ENCODE measurements around the gene CDH15. TPM values are rescaled to one million over a fixed set of nuclear protein-coding genes. Genes with fewer than 3 reads are reported as not detected.
"Not testable (repeated sequence)": the region's sequence is repeated elsewhere in the genome, so short reads cannot be mapped to it uniquely, and the experiment has no call there.

The CDH15 gene
- total RNA-seq, 4 donors from 2014 or later: not detected

- Histone ChIP-seq H3K27me3 (no peaks in the 10 kb centered on the region), H3K27ac (no peak overlapping the region), H3K4me1 (peaks cover 0 to 10% (median 3%) of the 10 kb centered on the region in 4 donors), H3K9me3 (no peaks in the 10 kb centered on the region), H3K4me3 (no peak overlapping the region), H3K36me3 (no peaks in the 10 kb centered on the region)
- TF ChIP-seq CTCF (IDR thresholded peaks at IDR 0.05) (no peak), POLR2A (IDR thresholded peaks at IDR 0.05) (no peak)
- DNase-seq: no peak
Measured at GRCh38 chr16:89189358-89190025, 17.9 kb downstream of the CDH15 start.

- Histone ChIP-seq H3K27me3 (no peaks in the 10 kb centered on the region), H3K27ac (no peak overlapping the region), H3K4me1 (peaks cover 0 to 10% (median 3%) of the 10 kb centered on the region in 4 donors), H3K36me3 (no peaks in the 10 kb centered on the region), H3K9me3 (no peaks in the 10 kb centered on the region), H3K4me3 (no peak overlapping the region)
- no peak for TF ChIP-seq POLR2A (IDR thresholded peaks at IDR 0.05)
- no peak for TF ChIP-seq CTCF (IDR thresholded peaks at IDR 0.05)
- DNase-seq: peak in 1 of 3 donors; percentile 44
Measured at GRCh38 chr16:89190150-89190958, 18.8 kb downstream of the CDH15 start.

GRCh38 chr16:89191033-89191900 lies 19.7 kb downstream of the CDH15 start:
- H3K4me1 ChIP-seq: peaks cover 0 to 10% (median 3%) of the 10 kb centered on the region in 4 donors
- no peaks in the 10 kb centered on the region for H3K9me3 ChIP-seq
- peak in 1 of 3 donors; percentile 49 for DNase-seq
- H3K4me3 ChIP-seq: peak overlapping the region in 2 of 4 donors; percentile 49
- no peaks in the 10 kb centered on the region for H3K27me3 ChIP-seq
- H3K27ac ChIP-seq: no peak overlapping the region
- no peaks in the 10 kb centered on the region for H3K36me3 ChIP-seq
- TF ChIP-seq POLR2A (IDR thresholded peaks at IDR 0.05): no peak

GRCh38 chr16:89191901-89192185 lies 20.3 kb downstream of the CDH15 start:
- Histone ChIP-seq H3K4me3 (peak overlapping the region; percentile 35 to 52 (median 49)), H3K27me3 (no peaks in the 10 kb centered on the region), H3K27ac (peak overlapping the region in 1 of 4 donors; percentile 17), H3K9me3 (no peaks in the 10 kb centered on the region), H3K36me3 (no peaks in the 10 kb centered on the region), H3K4me1 (peaks cover 0 to 10% (median 3%) of the 10 kb centered on the region in 4 donors)
- DNase-seq: no peak
- TF ChIP-seq POLR2A (IDR thresholded peaks at IDR 0.05) (no peak), CTCF (IDR thresholded peaks at IDR 0.05) (no peak)

GRCh38 chr16:89192186-89192955 lies 20.8 kb downstream of the CDH15 start:
- H3K27me3 ChIP-seq, H3K9me3 ChIP-seq, H3K36me3 ChIP-seq: not testable (repeated sequence)
- Histone ChIP-seq H3K4me3 (peak overlapping the region; percentile 35 to 52 (median 49)), H3K27ac (peak overlapping the region in 1 of 4 donors; percentile 17), H3K4me1 (peaks cover 0 to 10% (median 3%) of the 10 kb centered on the region in 4 donors)
- peak in 2 of 3 donors; percentile 68 to 79 for DNase-seq

GRCh38 chr16:89192956-89193575 lies 21.5 kb downstream of the CDH15 start:
- H3K4me1 ChIP-seq: peaks cover 0 to 10% (median 3%) of the 10 kb centered on the region in 4 donors
- H3K4me3 ChIP-seq: no peak overlapping the region
- no peak overlapping the region for H3K27ac ChIP-seq
- peak in 1 of 3 donors; percentile 53 for DNase-seq
- TF ChIP-seq CTCF (IDR thresholded peaks at IDR 0.05): no peak
- no peak for TF ChIP-seq POLR2A (IDR thresholded peaks at IDR 0.05)
- no peaks in the 10 kb centered on the region for H3K36me3 ChIP-seq
- no peaks in the 10 kb centered on the region for H3K27me3 ChIP-seq
- no peaks in the 10 kb centered on the region for H3K9me3 ChIP-seq

All from Peyer's patch (tissue), 4 donors.